ENCODE data around the gene GPR55. TPM values are rescaled to one million over a fixed set of nuclear protein-coding genes. Genes with fewer than 3 reads are reported as not detected.

Gene GPR55
- total and polyA plus RNA-seq, 2 donors (not counting 3 experiments of a cell fraction or from before 2014, with no cell fraction given): not detected

DNA sequence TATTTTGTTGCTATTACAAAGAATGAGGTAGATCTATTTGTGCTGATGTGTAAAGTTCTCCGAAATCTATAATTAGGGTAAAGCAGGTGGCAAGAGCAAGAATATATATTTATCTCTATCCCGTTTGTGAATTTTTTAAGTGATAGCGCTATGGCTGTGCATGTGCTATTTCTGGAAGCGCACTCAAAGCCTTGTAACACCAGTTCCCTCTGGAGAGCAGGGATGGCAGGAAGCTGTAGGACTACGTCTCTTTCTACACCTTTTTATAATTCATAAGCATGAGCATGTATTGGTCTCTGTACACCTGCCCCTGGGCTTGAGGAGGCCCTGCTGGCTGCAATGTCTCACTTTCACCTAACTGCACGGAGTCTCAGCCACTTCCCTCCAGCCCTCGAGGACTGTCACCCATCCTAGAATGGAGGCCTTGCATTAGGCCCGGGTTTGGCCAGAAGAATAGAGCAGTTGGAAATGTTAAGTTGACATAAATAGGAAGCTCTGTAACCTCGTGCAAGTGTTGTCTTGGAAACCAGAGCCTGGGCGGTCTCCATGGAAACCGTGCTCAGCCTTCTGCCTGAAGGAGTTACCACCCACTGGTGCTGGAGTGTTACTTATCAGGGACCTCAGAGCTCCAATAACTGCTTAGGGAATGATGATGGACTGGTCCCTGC is 39.4 kb downstream of the GPR55 start:
- no peak for FAIRE-seq
- POLR2A ChIA-PET: no interaction called here
- CTCF ChIA-PET: interaction anchor here (1.0 kb wide), 1 partner anchor 14 kb away, joined by 3 read pairs; no protein-coding TSS in a partner anchor
- H3K4me1 ChIP-seq (ENCODE audit: control insufficient read depth, extremely low read depth, insufficient read depth, low read length): no peaks in the 10 kb centered on the region
- H3K9ac ChIP-seq (replicated peaks; ENCODE audit: extremely low read depth, insufficient read depth, low read length): no peak overlapping the region
- DNase-seq (ENCODE audit: low read depth, low spot score): no peak
- dilution Hi-C loops (cut with MboI; ENCODE audit: extremely low pct_ligation_motif_present, low sequenced_read_pairs): no loop called here
- H3K36me3 ChIP-seq (ENCODE audit: control insufficient read depth in 2 of 2, extremely low read depth in 1 of 2, insufficient read depth in 2 of 2, low read length in 2 of 2): no peaks in the 10 kb centered on the region
- H3K9me3 ChIP-seq (replicated peaks; ENCODE audit: control insufficient read depth, insufficient read depth, low read length): no peaks in the 10 kb centered on the region
- no TSS peak for BruUV-seq (replicated peaks)
- H3K27me3 ChIP-seq (ENCODE audit: control insufficient read depth in 2 of 2, insufficient read depth in 2 of 2, low read length in 2 of 2): peaks cover 0 to 3% of the 10 kb centered on the region in 2 experiments
- H3K9me1 ChIP-seq (replicated peaks; ENCODE audit: control insufficient read depth, extremely low read depth, insufficient read depth, low read length): no peaks in the 10 kb centered on the region
- no peak overlapping the region for H2AFZ ChIP-seq (ENCODE audit: low read depth, low read length)
- no peak overlapping the region for H3K4me3 ChIP-seq (replicated peaks in 1 of 3; ENCODE audit: insufficient read depth in 1 of 3, low read depth in 1 of 3, low read length in 3 of 3)
- H4K20me1 ChIP-seq (replicated peaks; ENCODE audit: control insufficient read depth, extremely low read depth, insufficient read depth, low read length): no peaks in the 10 kb centered on the region
- no peak for TF ChIP-seq MYC (IDR thresholded peaks at IDR 0.05; ENCODE audit: low read depth, low read length)
- TF ChIP-seq POLR2AphosphoS5 (IDR thresholded peaks at IDR 0.05; ENCODE audit: insufficient read depth, low read depth, low read length): no peak
- TF ChIP-seq GATA2 (IDR thresholded peaks at IDR 0.05; ENCODE audit: insufficient read depth, insufficient read length, low read depth, low read length): no peak
- TF ChIP-seq EZH2 (IDR thresholded peaks at IDR 0.05; ENCODE audit: borderline replicate concordance, low read depth, low read length, severe bottlenecking): no peak
- TF ChIP-seq, protein P1, sequence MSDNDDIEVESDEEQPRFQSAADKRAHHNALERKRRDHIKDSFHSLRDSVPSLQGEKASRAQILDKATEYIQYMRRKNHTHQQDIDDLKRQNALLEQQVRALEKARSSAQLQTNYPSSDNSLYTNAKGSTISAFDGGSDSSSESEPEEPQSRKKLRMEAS (IDR thresholded peaks at IDR 0.05; ENCODE audit: insufficient read depth, insufficient read length): no peak
- TF ChIP-seq POLR2A (IDR thresholded peaks at IDR 0.05; ENCODE audit: low read depth, low read length): no peak
- no peak for TF ChIP-seq JUN (IDR thresholded peaks at IDR 0.05; ENCODE audit: borderline replicate concordance, insufficient read depth, insufficient read length, low read depth)
- TF ChIP-seq, protein P2, sequence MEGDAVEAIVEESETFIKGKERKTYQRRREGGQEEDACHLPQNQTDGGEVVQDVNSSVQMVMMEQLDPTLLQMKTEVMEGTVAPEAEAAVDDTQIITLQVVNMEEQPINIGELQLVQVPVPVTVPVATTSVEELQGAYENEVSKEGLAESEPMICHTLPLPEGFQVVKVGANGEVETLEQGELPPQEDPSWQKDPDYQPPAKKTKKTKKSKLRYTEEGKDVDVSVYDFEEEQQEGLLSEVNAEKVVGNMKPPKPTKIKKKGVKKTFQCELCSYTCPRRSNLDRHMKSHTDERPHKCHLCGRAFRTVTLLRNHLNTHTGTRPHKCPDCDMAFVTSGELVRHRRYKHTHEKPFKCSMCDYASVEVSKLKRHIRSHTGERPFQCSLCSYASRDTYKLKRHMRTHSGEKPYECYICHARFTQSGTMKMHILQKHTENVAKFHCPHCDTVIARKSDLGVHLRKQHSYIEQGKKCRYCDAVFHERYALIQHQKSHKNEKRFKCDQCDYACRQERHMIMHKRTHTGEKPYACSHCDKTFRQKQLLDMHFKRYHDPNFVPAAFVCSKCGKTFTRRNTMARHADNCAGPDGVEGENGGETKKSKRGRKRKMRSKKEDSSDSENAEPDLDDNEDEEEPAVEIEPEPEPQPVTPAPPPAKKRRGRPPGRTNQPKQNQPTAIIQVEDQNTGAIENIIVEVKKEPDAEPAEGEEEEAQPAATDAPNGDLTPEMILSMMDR (IDR thresholded peaks at IDR 0.05; ENCODE audit: extremely low read depth in 1 of 2, insufficient read depth in 1 of 2, low read depth in 1 of 2, low read length in 2 of 2): no peak
- no peak for TF ChIP-seq FOS (IDR thresholded peaks at IDR 0.05; ENCODE audit: borderline replicate concordance, insufficient read depth, low read length)
- no peaks in the 10 kb centered on the region for H3K79me2 ChIP-seq (ENCODE audit: control insufficient read depth, insufficient read depth, low read length)
- no peak overlapping the region for H3K4me2 ChIP-seq (ENCODE audit: insufficient read depth, low read length)
- intact Hi-C loops (cut with micrococcal nuclease): no loop called here
- no peak overlapping the region for H3K27ac ChIP-seq (ENCODE audit: insufficient read depth, low read depth, low read length)

Measured in endothelial cell of umbilical vein (primary cell).